GM23338 (cell line): ENCODE results near the gene CMTM5.

Source experiments
- CREB1 ChIP-seq: fragments of 250-450 bp; sonication (Bioruptor Pico); IDR thresholded peaks from 2 replicates; pipeline ENCODE4 v1.5.0; 2020; ENCODE audit warnings: low read depth, mild to moderate bottlenecking, moderate library complexity
- EZH2 ChIP-seq: fragments of 200-600 bp; sonication (generic); IDR thresholded peaks from one replicate; pipeline ENCODE4 v1.8.0; 2017; ENCODE audit warnings: antibody characterized with exemption, mild to moderate bottlenecking, low read depth; ENCODE audit not compliant: unreplicated experiment
- EZH2phosphoT487 ChIP-seq: fragments of 200-600 bp; sonication (generic); IDR thresholded peaks from one replicate; pipeline ENCODE4 v1.8.1; 2018; ENCODE audit warnings: antibody characterized with exemption; ENCODE audit not compliant: unreplicated experiment
- JUNB ChIP-seq: IDR thresholded peaks from one replicate; pipeline ENCODE4 v1.6.1; 2016; ENCODE audit warnings: antibody characterized with exemption; ENCODE audit not compliant: unreplicated experiment
- POLR2AphosphoS5 ChIP-seq: IDR thresholded peaks from 2 replicates; pipeline ENCODE4 v1.6.1; 2016; ENCODE audit warnings: antibody characterized with exemption, low read depth
- STAT1 ChIP-seq: IDR thresholded peaks from one replicate; pipeline ENCODE4 v1.6.1; 2016; ENCODE audit warnings: antibody characterized with exemption; ENCODE audit not compliant: unreplicated experiment
- ZNF114 ChIP-seq: fragments of 250-450 bp; sonication (Bioruptor Pico); IDR thresholded peaks from 2 replicates; pipeline ENCODE4 v1.5.0; 2020; ENCODE audit warnings: mild to moderate bottlenecking, moderate library complexity
- ZNF331 ChIP-seq: fragments of 250-450 bp; sonication (Bioruptor Pico); IDR thresholded peaks from 2 replicates; pipeline ENCODE4 v1.5.0; 2020; ENCODE audit warnings: low read depth, mild to moderate bottlenecking, moderate library complexity
- TF ChIP-seq, protein P1 (sequence below), 2 experiments: fragments of 200-600 bp in 1 of 2; sonication (generic) in 1 of 2; conservative IDR thresholded peaks; 2 replicates each; pipeline versions ENCODE4 v1.5.1 to v1.6.1; 2016 to 2017; ENCODE audit warnings: antibody characterized with exemption in 2 of 2, low read depth in 2 of 2, mild to moderate bottlenecking in 2 of 2, moderate library complexity in 1 of 2
- TF ChIP-seq, protein P2 (sequence below): IDR thresholded peaks from one replicate; pipeline ENCODE4 v1.6.1; 2018; ENCODE audit warnings: antibody characterized with exemption; ENCODE audit not compliant: unreplicated experiment
- TF ChIP-seq, protein P3 (sequence below): IDR thresholded peaks from 2 replicates; pipeline ENCODE4 v1.6.1; 2016; ENCODE audit warnings: antibody characterized with exemption

DNA sequence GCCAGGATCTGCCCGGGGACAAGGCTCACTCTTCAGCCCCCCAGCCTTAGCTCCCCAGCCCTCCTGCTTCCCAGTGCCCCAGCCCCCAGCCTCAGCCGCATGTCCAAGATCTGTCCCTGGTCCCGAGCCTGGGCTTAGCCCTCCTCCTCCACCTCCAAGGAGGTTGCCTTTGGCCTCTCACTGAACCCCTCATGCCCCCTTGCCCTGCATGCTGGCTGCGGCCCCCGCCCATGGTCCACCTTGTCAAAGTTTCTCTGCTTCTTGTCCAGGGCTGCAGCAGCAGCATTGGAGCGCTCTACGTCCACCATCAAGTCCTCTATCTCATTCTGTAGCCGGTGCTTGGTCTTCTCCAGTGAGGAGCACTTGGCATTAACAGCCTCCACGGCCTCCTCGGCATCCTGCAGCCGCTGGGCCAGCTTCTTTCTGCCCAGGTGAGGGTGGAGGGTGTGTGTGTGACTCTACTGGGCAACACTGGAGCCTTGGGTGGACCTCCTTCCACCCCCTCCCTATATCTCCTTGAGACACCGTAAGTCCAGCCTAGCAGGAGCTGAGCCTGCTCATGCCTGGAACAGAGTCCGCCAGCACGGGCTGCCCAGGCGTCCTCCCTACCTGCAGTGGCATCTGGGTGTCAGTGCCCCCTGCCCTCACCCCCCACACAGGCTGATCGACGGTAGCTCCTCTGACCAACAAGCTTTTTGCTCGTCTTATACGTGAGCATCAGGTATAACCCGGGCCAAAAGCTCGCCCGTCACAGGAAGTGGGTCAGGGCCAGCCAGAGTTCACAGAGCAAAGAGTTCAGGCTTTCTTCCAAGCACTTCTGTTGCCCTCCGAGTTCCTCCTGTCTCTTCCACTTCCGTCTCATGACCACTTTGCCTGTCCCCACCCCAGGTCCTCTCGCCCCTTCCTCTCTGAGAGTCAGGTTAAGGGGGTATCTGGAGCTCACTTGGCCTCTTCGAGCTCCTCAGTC, 11.4 kb downstream of the CMTM5 start:
- TF ChIP-seq, protein P1, sequence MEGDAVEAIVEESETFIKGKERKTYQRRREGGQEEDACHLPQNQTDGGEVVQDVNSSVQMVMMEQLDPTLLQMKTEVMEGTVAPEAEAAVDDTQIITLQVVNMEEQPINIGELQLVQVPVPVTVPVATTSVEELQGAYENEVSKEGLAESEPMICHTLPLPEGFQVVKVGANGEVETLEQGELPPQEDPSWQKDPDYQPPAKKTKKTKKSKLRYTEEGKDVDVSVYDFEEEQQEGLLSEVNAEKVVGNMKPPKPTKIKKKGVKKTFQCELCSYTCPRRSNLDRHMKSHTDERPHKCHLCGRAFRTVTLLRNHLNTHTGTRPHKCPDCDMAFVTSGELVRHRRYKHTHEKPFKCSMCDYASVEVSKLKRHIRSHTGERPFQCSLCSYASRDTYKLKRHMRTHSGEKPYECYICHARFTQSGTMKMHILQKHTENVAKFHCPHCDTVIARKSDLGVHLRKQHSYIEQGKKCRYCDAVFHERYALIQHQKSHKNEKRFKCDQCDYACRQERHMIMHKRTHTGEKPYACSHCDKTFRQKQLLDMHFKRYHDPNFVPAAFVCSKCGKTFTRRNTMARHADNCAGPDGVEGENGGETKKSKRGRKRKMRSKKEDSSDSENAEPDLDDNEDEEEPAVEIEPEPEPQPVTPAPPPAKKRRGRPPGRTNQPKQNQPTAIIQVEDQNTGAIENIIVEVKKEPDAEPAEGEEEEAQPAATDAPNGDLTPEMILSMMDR (conservative IDR thresholded peaks at IDR 0.05; ENCODE audit: low read depth in 2 of 2) = no peak
- TF ChIP-seq ZNF331 (CRISPR knock-in tag) (no peak), POLR2AphosphoS5 (no peak), EZH2 (no peak), CREB1 (no peak), EZH2phosphoT487 (no peak), ZNF114 (CRISPR knock-in tag) (no peak), JUNB (no peak), STAT1 (no peak)
- TF ChIP-seq, protein P2, sequence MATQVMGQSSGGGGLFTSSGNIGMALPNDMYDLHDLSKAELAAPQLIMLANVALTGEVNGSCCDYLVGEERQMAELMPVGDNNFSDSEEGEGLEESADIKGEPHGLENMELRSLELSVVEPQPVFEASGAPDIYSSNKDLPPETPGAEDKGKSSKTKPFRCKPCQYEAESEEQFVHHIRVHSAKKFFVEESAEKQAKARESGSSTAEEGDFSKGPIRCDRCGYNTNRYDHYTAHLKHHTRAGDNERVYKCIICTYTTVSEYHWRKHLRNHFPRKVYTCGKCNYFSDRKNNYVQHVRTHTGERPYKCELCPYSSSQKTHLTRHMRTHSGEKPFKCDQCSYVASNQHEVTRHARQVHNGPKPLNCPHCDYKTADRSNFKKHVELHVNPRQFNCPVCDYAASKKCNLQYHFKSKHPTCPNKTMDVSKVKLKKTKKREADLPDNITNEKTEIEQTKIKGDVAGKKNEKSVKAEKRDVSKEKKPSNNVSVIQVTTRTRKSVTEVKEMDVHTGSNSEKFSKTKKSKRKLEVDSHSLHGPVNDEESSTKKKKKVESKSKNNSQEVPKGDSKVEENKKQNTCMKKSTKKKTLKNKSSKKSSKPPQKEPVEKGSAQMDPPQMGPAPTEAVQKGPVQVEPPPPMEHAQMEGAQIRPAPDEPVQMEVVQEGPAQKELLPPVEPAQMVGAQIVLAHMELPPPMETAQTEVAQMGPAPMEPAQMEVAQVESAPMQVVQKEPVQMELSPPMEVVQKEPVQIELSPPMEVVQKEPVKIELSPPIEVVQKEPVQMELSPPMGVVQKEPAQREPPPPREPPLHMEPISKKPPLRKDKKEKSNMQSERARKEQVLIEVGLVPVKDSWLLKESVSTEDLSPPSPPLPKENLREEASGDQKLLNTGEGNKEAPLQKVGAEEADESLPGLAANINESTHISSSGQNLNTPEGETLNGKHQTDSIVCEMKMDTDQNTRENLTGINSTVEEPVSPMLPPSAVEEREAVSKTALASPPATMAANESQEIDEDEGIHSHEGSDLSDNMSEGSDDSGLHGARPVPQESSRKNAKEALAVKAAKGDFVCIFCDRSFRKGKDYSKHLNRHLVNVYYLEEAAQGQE = no peak
- TF ChIP-seq, protein P3, sequence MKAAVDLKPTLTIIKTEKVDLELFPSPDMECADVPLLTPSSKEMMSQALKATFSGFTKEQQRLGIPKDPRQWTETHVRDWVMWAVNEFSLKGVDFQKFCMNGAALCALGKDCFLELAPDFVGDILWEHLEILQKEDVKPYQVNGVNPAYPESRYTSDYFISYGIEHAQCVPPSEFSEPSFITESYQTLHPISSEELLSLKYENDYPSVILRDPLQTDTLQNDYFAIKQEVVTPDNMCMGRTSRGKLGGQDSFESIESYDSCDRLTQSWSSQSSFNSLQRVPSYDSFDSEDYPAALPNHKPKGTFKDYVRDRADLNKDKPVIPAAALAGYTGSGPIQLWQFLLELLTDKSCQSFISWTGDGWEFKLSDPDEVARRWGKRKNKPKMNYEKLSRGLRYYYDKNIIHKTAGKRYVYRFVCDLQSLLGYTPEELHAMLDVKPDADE = no peak
